GM18511 (cell line): ENCODE measurements around the gene TTC16.
A peak's percentile ranks its signal among the peaks of the same experiment; 100 is the strongest.

Experiments used
- ATAC-seq: cut with Tn5 transposase; IDR thresholded peaks from one replicate; pipeline ENCODE4 v1.9.1; 2021; ENCODE audit warnings: mild to moderate bottlenecking, moderate library complexity; ENCODE audit not compliant: unreplicated experiment

Gene TTC16

GRCh38 chr9:127762111-127762676 lies 46.3 kb downstream of the TTC16 start:
- ATAC-seq: no peak

GRCh38 chr9:127763918-127764384 lies 48.1 kb downstream of the TTC16 start:
- no peak for ATAC-seq

GRCh38 chr9:127765418-127765817 lies 49.5 kb downstream of the TTC16 start:
- no peak for ATAC-seq

DNA sequence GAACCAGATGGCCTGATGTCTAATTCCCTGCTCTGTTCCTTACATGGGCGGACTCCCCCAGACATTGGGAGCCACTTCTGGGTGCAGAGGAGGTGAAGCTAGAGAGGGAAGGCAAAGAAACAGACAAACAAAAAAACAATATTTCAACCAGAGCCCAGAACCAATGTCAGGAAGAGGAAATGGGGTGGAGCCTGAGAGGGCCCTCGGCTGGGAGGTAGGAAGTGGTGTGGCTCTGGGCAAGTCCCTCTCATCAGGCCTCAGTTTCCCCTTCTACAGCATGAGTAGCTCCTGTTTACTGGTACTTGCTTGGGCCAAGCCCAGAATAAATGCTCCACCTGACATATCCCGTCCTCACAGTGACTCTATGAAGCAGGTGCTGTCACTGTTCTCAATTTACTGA lies 51.5 kb downstream of the TTC16 start:
- ATAC-seq: no peak

DNA sequence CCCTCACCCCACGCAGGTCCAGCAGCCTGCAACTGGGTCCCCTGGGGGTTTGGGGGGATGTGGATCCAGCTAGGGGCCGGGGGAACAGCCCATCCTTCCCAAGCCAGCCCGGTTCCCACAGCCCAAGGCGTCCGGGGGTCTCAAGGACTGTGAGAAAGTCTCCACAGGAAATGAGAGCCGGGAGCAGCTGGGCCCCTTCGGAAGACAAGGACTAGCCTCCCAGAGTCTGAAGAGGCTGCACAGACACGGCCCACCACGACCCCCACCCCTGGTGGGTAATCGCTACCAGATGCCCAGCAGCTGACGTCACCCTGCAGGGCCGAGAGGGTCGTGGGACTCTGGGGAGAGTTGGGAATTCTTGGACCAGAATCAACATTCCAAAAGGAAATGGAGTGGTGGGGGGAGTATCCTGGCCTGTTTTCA lies 52.0 kb downstream of the TTC16 start:
- ATAC-seq: no peak

- no peak for ATAC-seq
Measured at GRCh38 chr9:127768698-127769097, 52.8 kb downstream of the TTC16 start.

DNA sequence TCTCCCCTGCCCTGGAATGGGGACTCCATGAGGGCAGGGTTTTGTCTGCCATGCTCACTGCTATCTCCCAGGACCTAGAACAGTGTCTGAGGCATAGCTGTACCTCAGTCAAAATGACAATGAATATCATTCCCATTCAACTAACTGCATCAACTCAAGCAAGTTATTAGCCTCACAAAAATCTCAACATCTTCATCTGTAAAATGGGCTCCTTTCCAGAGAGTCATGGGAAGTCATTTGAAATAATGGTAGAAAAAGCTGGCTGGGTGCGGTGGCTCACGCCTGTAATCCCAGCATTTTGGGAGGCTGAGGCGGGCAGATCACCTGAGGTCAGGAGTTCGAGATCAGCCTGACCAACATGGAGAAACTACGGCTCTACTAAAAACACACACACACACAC lies 53.2 kb downstream of the TTC16 start:
- no peak for ATAC-seq

- ATAC-seq: no peak
Measured at GRCh38 chr9:127769929-127770582, 54.2 kb downstream of the TTC16 start.

DNA sequence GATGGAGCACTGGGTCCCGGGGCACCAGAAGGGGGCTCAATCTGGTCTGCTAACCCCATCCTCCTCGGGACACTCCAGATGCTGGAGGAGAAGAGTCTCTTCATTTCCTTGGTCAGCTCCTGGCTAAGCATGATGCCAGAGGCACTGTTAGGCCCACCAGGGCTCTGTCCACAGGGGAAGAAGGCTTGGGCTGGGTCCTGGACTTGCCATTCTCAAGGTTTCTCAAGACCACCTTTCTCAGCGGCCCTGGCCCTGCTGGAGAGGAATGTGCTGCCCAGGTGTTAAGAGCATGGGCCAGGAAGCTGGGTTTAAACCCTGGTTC lies 54.7 kb downstream of the TTC16 start:
- ATAC-seq: no peak

- peak; percentile 92 for ATAC-seq
Measured at GRCh38 chr9:127770905-127771569, 55.2 kb downstream of the TTC16 start.

DNA sequence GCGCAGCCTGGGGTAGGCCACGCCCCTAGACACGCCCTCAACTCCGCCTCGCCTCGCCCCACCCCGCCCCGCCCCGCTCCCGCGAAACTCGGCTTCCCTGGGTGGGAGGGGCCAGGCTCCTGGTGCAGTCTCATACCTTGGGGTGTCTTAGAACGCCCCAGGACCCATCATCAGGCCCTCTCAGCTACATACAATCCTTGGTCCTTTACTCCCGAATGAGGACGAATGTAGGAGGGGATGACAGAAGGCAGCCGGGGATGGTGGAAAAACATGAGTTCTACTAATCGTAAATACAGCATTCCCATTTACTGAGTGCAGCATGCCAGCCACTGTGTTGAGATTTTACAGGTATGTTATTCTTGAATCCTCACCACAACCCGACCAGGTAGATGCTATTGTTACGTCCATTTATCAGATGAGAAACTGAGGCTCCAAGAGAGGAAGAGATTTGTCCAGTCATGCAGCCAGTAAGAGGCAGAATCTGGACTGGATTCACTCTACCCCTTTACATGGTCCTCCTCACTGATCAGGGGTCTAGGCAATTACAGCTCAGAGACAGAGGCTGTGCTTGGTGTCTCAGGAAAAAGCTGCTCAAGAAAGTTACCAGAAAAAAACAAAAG lies 55.8 kb downstream of the TTC16 start:
- ATAC-seq: no peak

DNA sequence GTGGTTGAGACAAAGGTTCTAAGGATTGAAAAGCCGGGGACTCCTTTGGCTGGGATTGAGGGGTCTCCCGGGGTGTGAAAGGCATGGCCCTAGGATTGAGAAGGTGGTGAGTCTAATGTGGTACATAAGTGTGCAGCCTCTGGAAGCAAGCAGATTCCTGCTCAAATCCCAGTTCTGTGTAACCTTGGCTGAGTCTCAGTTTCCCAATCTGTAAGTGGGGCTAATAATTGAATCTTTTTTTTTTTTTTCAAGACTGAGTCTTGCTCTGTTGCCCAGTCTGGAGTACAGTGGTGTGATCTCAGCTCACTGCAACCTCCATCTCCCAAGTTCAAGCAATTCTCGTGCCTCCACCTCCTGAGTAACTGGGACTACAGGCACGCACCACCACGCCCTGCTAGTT lies 56.7 kb downstream of the TTC16 start:
- ATAC-seq: no peak

GRCh38 chr9:127773272-127773671 lies 57.4 kb downstream of the TTC16 start:
- no peak for ATAC-seq

GRCh38 chr9:127773981-127774380 lies 58.1 kb downstream of the TTC16 start:
- ATAC-seq: no peak

DNA sequence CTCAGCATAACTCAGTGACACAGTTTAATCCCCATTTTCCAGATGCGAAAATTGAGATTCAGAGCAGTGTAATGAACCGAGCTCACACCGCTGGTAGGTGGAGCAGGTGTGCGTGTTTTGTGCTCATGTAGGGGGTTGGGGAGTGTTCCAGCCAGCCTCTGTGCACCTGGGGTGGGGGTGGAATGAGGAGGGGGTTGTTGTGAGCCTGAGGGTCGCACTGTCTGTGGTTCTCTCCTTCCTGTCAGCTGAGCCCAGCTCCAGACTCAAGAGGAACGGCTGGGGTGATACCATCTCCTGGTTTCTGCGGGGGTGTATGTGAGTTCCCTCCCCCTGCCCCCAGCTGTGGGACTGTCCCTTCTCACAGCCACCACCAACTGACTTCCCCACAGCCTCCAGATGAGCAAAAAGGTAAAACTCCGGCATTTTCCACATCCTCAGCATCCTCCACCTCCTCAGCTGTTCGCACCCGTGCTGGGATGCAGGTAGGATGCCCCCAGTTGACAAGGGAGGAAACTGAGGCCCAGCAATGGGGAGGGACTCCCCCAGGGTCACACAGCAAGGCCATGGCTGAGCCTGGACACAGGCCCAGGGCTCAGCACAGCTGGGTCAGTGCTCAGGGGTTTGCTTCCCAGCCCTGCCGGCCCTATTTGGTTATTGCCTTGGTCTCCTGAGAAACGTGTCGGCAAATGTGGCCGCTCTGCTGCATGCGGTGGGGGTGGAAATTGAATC lies 60.5 kb downstream of the TTC16 start:
- ATAC-seq: no peak

DNA sequence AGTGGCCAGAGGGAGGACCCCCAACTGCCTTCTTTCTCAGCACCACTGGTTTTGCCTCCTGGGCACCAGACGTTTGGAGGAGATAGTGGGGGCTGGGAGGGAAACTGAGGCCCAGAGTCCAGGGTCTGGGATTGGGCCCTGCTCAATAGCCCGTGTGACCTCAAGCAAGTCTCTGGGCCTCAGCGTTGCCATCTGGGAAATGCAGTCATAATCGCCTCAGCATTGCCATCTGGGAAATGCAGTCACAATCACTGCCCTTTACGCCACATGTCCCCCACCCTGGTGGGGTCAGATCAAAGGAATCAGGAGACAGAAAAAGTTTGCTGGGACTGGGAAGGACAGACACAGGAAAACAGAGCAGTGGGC lies 61.0 kb downstream of the TTC16 start:
- ATAC-seq: no peak

DNA sequence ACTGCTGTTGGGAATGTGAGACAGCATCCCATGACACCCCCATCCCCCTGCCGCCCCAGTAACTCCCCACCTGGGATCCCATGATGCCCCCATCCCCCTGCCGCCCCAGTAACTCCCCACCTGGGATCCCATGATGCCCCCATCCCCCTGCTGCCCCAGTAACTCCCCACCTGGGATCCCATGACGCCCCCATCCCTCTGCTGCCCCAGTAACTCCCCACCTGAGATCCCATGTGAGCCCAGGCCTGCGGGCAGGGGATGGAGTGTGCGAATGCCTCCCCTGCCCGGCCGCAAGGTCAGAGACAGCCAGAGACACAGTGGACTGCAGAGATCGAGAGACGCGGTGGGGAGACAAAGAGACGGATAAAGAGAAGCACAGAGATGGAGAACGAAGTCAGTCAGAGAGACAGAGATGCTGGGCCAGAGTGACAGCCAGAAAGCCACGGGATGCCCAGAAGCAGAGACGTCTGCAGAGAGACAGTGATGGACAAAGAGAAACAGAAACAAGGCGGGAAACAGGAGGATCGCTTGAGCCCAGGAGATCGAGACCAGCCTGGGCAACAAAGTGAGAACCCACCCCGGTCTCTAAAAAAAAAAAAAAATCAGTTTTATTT lies 61.6 kb downstream of the TTC16 start:
- ATAC-seq: no peak

GRCh38 chr9:127778280-127779135 lies 62.6 kb downstream of the TTC16 start, which contains the start of gene SH2D3C:
Gene SH2D3C (minus strand): TSS chr9:127778666. CDS start chr9:127778627, 39 bp downstream.
- ATAC-seq: peak; percentile 52

- peak; percentile 66 for ATAC-seq
Measured at GRCh38 chr9:127779136-127779981, 63.5 kb downstream of the TTC16 start.
